Endothelial cell of umbilical vein (primary cell): ENCODE measurements around the gene SLC38A9. TPM values are rescaled to one million over a fixed set of nuclear protein-coding genes. Genes with fewer than 3 reads are reported as not detected.

ENCODE experiments used
- BruUV-seq: library from RNA; stranded (reverse); fragments of 400-500 nt; replicated peaks from 2 replicates; lab custom pipeline; 2021; lab: Mats Ljungman, UMichigan
- CTCF ChIA-PET: fragments of 300-600, 350-600 bp; sonication (Branson Sonifier 250); formaldehyde crosslinking; loops from one replicate; lab custom pipeline; 2021; ENCODE audit warnings: antibody characterized with exemption, inconsistent platforms; lab: Charles Lee
- POLR2A ChIA-PET: fragments of 300-600, 350-600 bp; sonication (Branson Sonifier 250); formaldehyde crosslinking; loops from one replicate; lab custom pipeline; 2021; ENCODE audit warnings: antibody characterized with exemption, inconsistent platforms; lab: Charles Lee
- DNase-seq: peaks from one replicate; pipeline ENCODE4 v3.0.0-alpha.2; 2011; ENCODE audit warnings: low read depth, low spot score
- FAIRE-seq: peaks from 2 replicates; lab custom pipeline; 2011; peaks lifted over from hg19 to GRCh38; lab: Jason Lieb, UNC
- H2AFZ ChIP-seq: 2 replicates; pipeline ENCODE4 v1.6.0; 2012; ENCODE audit warnings: low read depth, low read length, control low read depth, inconsistent platforms
- H3K27ac ChIP-seq: 2 replicates; pipeline ENCODE4 v1.5.1; 2011; ENCODE audit warnings: low read depth, mild to moderate bottlenecking, control low read depth, low read length, moderate library complexity; ENCODE audit not compliant: insufficient read depth
- H3K27me3 ChIP-seq, 2 experiments: 2 replicates each; pipeline versions ENCODE4 v1.6.0 to v1.6.1; 2011; ENCODE audit warnings: low read length in 2 of 2, mixed read lengths in 1 of 2; ENCODE audit not compliant: control insufficient read depth in 2 of 2, insufficient read depth in 2 of 2
- H3K36me3 ChIP-seq, 2 experiments: 2 replicates in 1 of 2; 3 replicates in 1 of 2; pipeline ENCODE4 v1.5.1; 2011; ENCODE audit warnings: low read length in 2 of 2, mild to moderate bottlenecking in 1 of 2, moderate library complexity in 1 of 2; ENCODE audit not compliant: control insufficient read depth in 2 of 2, insufficient read depth in 2 of 2; ENCODE audit errors: extremely low read depth in 1 of 2
- H3K4me1 ChIP-seq: 3 replicates; pipeline ENCODE4 v1.5.1; 2011; ENCODE audit warnings: mild to moderate bottlenecking, low read length; ENCODE audit not compliant: control insufficient read depth, insufficient read depth; ENCODE audit errors: extremely low read depth
- H3K4me2 ChIP-seq: 2 replicates; pipeline ENCODE4 v1.6.1; 2011; ENCODE audit warnings: low read length, control low read depth, mixed read lengths; ENCODE audit not compliant: insufficient read depth
- H3K4me3 ChIP-seq, 3 experiments: fragments of 200-600 bp in 1 of 3; sonication (generic), shearing (Covaris generic) in 1 of 3; replicated peaks in 1 of 3; 2 replicates each; pipeline ENCODE4 v1.5.1; 2011 to 2016; ENCODE audit warnings: control low read depth in 3 of 3, low read length in 3 of 3, mild to moderate bottlenecking in 2 of 3, inconsistent platforms in 1 of 3, low read depth in 1 of 3, moderate library complexity in 1 of 3; ENCODE audit not compliant: insufficient read depth in 1 of 3
- H3K79me2 ChIP-seq: 2 replicates; pipeline ENCODE4 v1.6.0; 2012; ENCODE audit warnings: low read length, inconsistent platforms; ENCODE audit not compliant: control insufficient read depth, insufficient read depth
- H3K9ac ChIP-seq: replicated peaks from 2 replicates; pipeline ENCODE3; 2011; ENCODE audit warnings: low read length, control low read depth; ENCODE audit not compliant: insufficient read depth; ENCODE audit errors: extremely low read depth
- H3K9me1 ChIP-seq: replicated peaks from 3 replicates; pipeline ENCODE4 v1.6.0; 2011; ENCODE audit warnings: mild to moderate bottlenecking, low read length; ENCODE audit not compliant: control insufficient read depth, insufficient read depth; ENCODE audit errors: extremely low read depth
- H3K9me3 ChIP-seq: replicated peaks from 2 replicates; pipeline ENCODE4 v1.5.1; 2012; ENCODE audit warnings: low read length, inconsistent platforms; ENCODE audit not compliant: control insufficient read depth, insufficient read depth
- H4K20me1 ChIP-seq: replicated peaks from 2 replicates; pipeline ENCODE3; 2011; ENCODE audit warnings: mild to moderate bottlenecking, low read length; ENCODE audit not compliant: control insufficient read depth, insufficient read depth; ENCODE audit errors: extremely low read depth
- CTCF ChIP-seq, 2 donors: IDR thresholded peaks; 1 replicate in 1 of 2; 2 replicates in 1 of 2; pipeline ENCODE4 v1.5.1; 2011; ENCODE audit warnings: low read length in 2 of 2, mild to moderate bottlenecking in 2 of 2, moderate library complexity in 2 of 2, control low read depth in 1 of 2, inconsistent platforms in 1 of 2, low read depth in 1 of 2; ENCODE audit not compliant: insufficient read depth in 1 of 2; ENCODE audit errors: extremely low read depth in 1 of 2
- EZH2 ChIP-seq: IDR thresholded peaks from 2 replicates; pipeline ENCODE4 v1.6.1; 2012; ENCODE audit warnings: borderline replicate concordance, low read depth, mild to moderate bottlenecking, moderate library complexity, low read length, inconsistent platforms; ENCODE audit not compliant: severe bottlenecking
- FOS ChIP-seq: IDR thresholded peaks from 2 replicates; pipeline ENCODE4 v1.6.1; 2011; ENCODE audit warnings: mild to moderate bottlenecking, low read length, moderate library complexity, borderline replicate concordance; ENCODE audit not compliant: insufficient read depth
- GATA2 ChIP-seq: IDR thresholded peaks from 2 replicates; pipeline ENCODE4 v1.7.0; 2011; ENCODE audit warnings: low read depth, mild to moderate bottlenecking, moderate library complexity, mixed read lengths, low read length; ENCODE audit not compliant: insufficient read length, insufficient read depth
- JUN ChIP-seq: IDR thresholded peaks from 2 replicates; pipeline ENCODE4 v1.6.1; 2011; ENCODE audit warnings: borderline replicate concordance, low read depth; ENCODE audit not compliant: insufficient read length, insufficient read depth
- MYC ChIP-seq: IDR thresholded peaks from one replicate; pipeline ENCODE4 v1.6.1; 2011; ENCODE audit warnings: mild to moderate bottlenecking, low read depth, low read length
- POLR2A ChIP-seq: IDR thresholded peaks from 2 replicates; pipeline ENCODE4 v1.6.1; 2012; ENCODE audit warnings: low read depth, mild to moderate bottlenecking, control low read depth, low read length
- POLR2AphosphoS5 ChIP-seq: IDR thresholded peaks from 2 replicates; pipeline ENCODE4 v1.6.1; 2012; ENCODE audit warnings: low read depth, mild to moderate bottlenecking, control low read depth, low read length, moderate library complexity; ENCODE audit not compliant: insufficient read depth
- dilution Hi-C: fragments of 300-500 bp; cut with MboI; formaldehyde crosslinking; loops from one replicate; pipeline ENCODE4 v1.15.0; 2019; ENCODE audit warnings: low sequenced_read_pairs; ENCODE audit not compliant: extremely low pct_ligation_motif_present
- intact Hi-C: fragments of 100-400 bp; cut with micrococcal nuclease; formaldehyde crosslinking; loops from one replicate; pipeline ENCODE4 v1.10.0; 2022
- polyA plus RNA-seq, 4 experiments: library from polyadenylated mRNA; depleted of rRNA in 3 of 4; stranded (reverse) in 3 of 4; unstranded in 1 of 4; fragments of >200 nt; gene quantifications; 2 replicates each; pipeline versions ENCODE4 v1.2.1 to v1.2.3, GENCODE V29; 2011 to 2012; ENCODE audit warnings: missing spikeins in 1 of 4
- total RNA-seq: library from RNA; stranded (reverse); gene quantifications from 2 replicates; pipeline ENCODE4 v1.2.3, GENCODE V29; 2021
- TF ChIP-seq, protein P1 (sequence below): IDR thresholded peaks from 2 replicates; pipeline ENCODE4 v1.6.1; 2011; ENCODE audit not compliant: insufficient read depth, insufficient read length

Gene SLC38A9
- total and polyA plus RNA-seq, 2 donors (not counting 3 experiments of a cell fraction or from before 2014, with no cell fraction given) = 14.1 to 24.9 TPM

DNA sequence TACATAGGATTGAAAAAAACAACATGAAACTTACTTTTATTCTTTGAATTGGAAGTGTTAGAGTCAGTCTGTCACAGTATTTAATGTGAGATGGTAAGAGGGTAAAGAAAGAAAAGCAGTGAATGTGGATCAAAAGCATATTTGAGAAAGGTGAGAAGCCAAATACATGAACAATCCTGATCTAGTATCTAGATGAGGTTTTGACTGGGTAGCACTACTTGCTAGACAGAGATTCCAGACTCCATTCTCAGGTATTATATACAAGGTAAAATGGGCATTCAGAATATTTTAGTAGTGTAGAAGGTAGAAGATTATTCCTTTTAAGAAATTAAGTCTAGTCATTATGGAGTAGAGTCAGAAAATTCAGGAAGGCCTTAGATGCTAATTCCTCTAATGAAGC, 62.2 kb downstream of the SLC38A9 start:
- DNase-seq (no peak), FAIRE-seq (no peak)
- Histone ChIP-seq H3K4me2 (no peak overlapping the region), H3K9ac (no peak overlapping the region), H3K79me2 (no peaks in the 10 kb centered on the region), H4K20me1 (no peaks in the 10 kb centered on the region), H2AFZ (no peak overlapping the region), H3K27ac (no peak overlapping the region), H3K9me3 (no peaks in the 10 kb centered on the region), H3K27me3 (no peaks in the 10 kb centered on the region), H3K4me1 (no peaks in the 10 kb centered on the region), H3K36me3 (no peaks in the 10 kb centered on the region), H3K4me3 (no peak overlapping the region), H3K9me1 (no peaks in the 10 kb centered on the region)
- BruUV-seq = no TSS peak
- ChIA-PET CTCF (interaction anchor here (0.8 to 1.5 kb wide), 5 partner anchors 9 to 89 kb away, joined by 3 to 4 read pairs (median 3); no protein-coding TSS in a partner anchor), POLR2A (no interaction called here)
- dilution Hi-C loops (no loop called here), intact Hi-C loops (no loop called here)
- TF ChIP-seq POLR2A = no peak
- TF ChIP-seq POLR2AphosphoS5 = no peak
- TF ChIP-seq EZH2 = no peak
- no peak for TF ChIP-seq GATA2
- no peak for TF ChIP-seq MYC
- TF ChIP-seq, protein P1, sequence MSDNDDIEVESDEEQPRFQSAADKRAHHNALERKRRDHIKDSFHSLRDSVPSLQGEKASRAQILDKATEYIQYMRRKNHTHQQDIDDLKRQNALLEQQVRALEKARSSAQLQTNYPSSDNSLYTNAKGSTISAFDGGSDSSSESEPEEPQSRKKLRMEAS = no peak
- TF ChIP-seq FOS = no peak
- no peak for TF ChIP-seq CTCF (IDR thresholded peaks at IDR 0.05; ENCODE audit: extremely low read depth in 1 of 2, insufficient read depth in 1 of 2, low read depth in 1 of 2, low read length in 2 of 2)
- TF ChIP-seq JUN = no peak
